Astrocyte (in vitro differentiated cells and primary cell): ENCODE measurements around the gene KIF21A.

ENCODE experiments used
- CTCF ChIP-seq: IDR thresholded peaks from 2 replicates; pipeline ENCODE4 v1.5.1; 2011; ENCODE audit warnings: low read depth, mild to moderate bottlenecking, inconsistent platforms, low read length, moderate library complexity; ENCODE audit not compliant: insufficient read depth
- EZH2 ChIP-seq: IDR thresholded peaks from 2 replicates; pipeline ENCODE4 v1.6.1; 2012; ENCODE audit warnings: mild to moderate bottlenecking, low read length, inconsistent platforms; ENCODE audit not compliant: insufficient read depth

GRCh38 chr12:39435531-39435930 is 7.4 kb downstream of the KIF21A start:
- TF ChIP-seq CTCF (no peak), EZH2 (no peak)
